Activated naive CD8-positive, alpha-beta T cell treated with anti-CD3 and anti-CD28 coated beads, Interleukin-2, amount 50 U/mL, for 24 hours (primary cell): Measurements from ENCODE around the gene TMEM25.
A peak's percentile ranks its signal among the peaks of the same experiment; 100 is the strongest.
"Not testable (repeated sequence)": the region's sequence is repeated elsewhere in the genome, so short reads cannot be mapped to it uniquely, and the experiment has no call there.

Source experiments
- ATAC-seq: fragments of 150-1000 bp; cut with Tn5 transposase; one replicate; pipeline ENCODE4 v1.10.0; 2021
- DNase-seq: peaks from one replicate; pipeline ENCODE4 v3.0.0; 2021
- H3K27ac Mint-ChIP-seq: one replicate; pipeline ENCODE4 v1.8.0; 2021; ENCODE audit warnings: mild to moderate bottlenecking, mixed read lengths
- H3K27me3 Mint-ChIP-seq: one replicate; pipeline ENCODE4 v1.8.0; 2021; ENCODE audit warnings: mixed read lengths
- H3K36me3 Mint-ChIP-seq: one replicate; pipeline ENCODE4 v1.8.0; 2021; ENCODE audit warnings: low read depth, mixed read lengths
- H3K4me1 Mint-ChIP-seq: one replicate; pipeline ENCODE4 v1.8.0; 2021; ENCODE audit warnings: mixed read lengths
- H3K4me3 Mint-ChIP-seq: one replicate; pipeline ENCODE4 v1.8.0; 2021; ENCODE audit warnings: mild to moderate bottlenecking, moderate library complexity, mixed read lengths
- H3K9me3 Mint-ChIP-seq: one replicate; pipeline ENCODE4 v1.8.0; 2021; ENCODE audit warnings: mixed read lengths

TMEM25 gene

DNA sequence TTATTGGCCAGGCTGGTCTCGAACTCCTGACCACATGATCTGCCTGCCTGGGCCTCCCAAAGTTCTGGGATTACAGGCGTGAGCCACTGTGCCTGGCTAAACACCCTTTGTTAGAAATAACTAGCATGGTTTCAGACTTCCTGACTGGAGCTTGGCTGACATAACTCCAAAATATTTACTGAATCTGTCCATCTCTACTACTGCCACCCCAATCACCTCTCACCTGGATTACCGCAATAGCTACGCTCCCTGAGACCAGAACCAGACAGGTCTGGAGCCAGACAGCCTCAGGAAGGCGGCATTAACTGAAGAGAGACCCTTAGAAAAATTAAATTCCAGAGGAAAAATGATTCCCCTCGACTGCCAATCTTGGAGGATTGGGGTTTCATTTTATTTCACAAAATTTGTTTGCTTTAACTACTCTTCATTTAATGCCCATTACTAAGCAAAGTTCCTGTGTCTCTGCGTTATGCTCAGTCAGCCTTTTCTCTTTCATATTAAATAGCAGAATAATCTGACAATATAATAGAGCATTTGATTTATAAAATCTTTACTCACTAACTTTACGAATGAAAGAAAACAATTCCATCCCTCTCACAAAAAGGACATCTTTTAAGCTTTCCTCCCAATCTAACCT is 13.1 kb downstream of the TMEM25 start:
- Mint-ChIP-seq H3K4me3 (no peak overlapping the region), H3K36me3 (peaks cover 3% of the 10 kb centered on the region), H3K27ac (no peak overlapping the region), H3K4me1 (no peaks in the 10 kb centered on the region), H3K27me3 (no peaks in the 10 kb centered on the region), H3K9me3 (no peaks in the 10 kb centered on the region)
- ATAC-seq (no peak), DNase-seq (no peak)

DNA sequence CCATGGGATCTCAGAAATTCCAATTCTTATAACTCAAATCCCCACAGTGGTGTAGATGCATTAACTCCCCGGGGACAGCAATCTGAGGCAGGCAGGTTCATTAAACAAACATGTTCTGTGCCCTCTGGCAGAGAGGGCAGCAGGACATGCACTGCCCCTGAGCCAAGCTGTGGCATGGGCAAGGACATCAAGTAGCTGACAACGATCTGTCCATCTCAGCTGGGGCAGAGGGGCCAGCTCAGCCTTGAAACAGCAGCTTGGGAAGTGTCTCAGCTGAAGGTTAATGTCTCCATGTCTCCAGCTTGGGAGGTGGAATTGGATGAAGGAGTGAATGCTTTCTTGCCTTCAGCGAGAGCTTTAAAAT is 13.6 kb downstream of the TMEM25 start:
- DNase-seq (no peak), ATAC-seq (no peak)
- Mint-ChIP-seq H3K27me3 (no peaks in the 10 kb centered on the region), H3K4me1 (no peaks in the 10 kb centered on the region), H3K27ac (no peak overlapping the region), H3K36me3 (peaks cover 3% of the 10 kb centered on the region), H3K4me3 (no peak overlapping the region), H3K9me3 (no peaks in the 10 kb centered on the region)

DNA sequence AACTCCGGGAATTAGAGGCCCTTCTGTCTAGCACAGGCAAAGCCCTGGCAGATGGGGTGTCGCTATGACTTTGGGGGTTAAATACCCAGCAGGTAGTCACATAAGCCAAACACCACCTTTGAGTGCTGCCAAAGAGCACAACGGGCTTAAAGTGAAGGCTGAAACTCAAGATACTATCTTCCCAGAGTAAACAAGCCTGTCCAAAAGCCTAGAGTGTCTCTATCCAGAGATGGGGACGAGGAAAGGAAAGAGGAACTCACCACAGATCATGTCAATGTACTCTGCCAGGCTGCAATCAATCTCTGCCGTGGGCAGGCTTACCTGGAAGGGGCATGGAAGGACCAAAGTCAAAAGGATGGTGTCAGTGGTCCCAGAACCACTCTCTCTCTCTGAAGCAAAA is 14.5 kb downstream of the TMEM25 start:
- no peaks in the 10 kb centered on the region for H3K27me3 Mint-ChIP-seq
- no peak overlapping the region for H3K4me3 Mint-ChIP-seq
- no peak overlapping the region for H3K27ac Mint-ChIP-seq
- no peaks in the 10 kb centered on the region for H3K4me1 Mint-ChIP-seq
- H3K36me3 Mint-ChIP-seq: peaks cover 3% of the 10 kb centered on the region
- no peaks in the 10 kb centered on the region for H3K9me3 Mint-ChIP-seq
- no peak for DNase-seq
- no peak for ATAC-seq

DNA sequence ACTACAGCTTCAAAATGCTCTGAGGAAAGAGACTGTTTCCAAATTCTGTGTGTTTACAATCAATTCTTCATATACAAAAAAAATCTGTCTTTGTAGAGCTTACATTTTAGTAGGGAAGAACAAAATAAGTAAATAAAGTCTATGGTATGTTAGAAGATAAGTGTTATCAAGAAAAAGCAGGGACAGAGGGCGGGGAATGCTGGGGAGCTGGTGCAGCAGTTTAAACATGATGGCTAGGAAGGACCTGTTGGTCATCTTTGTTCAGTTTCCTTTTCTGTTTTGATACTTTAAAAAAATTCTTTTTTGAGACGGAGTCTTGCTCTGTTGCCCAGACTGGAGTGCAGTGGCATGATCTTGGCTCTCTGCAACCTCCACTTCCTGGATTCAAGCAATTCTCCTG is 16.1 kb downstream of the TMEM25 start:
- no peak for ATAC-seq
- H3K27ac Mint-ChIP-seq: no peak overlapping the region
- H3K4me3 Mint-ChIP-seq: no peak overlapping the region
- no peak for DNase-seq
- H3K27me3 Mint-ChIP-seq: no peaks in the 10 kb centered on the region
- no peaks in the 10 kb centered on the region for H3K9me3 Mint-ChIP-seq
- peaks cover 5% of the 10 kb centered on the region for H3K36me3 Mint-ChIP-seq
- no peaks in the 10 kb centered on the region for H3K4me1 Mint-ChIP-seq

DNA sequence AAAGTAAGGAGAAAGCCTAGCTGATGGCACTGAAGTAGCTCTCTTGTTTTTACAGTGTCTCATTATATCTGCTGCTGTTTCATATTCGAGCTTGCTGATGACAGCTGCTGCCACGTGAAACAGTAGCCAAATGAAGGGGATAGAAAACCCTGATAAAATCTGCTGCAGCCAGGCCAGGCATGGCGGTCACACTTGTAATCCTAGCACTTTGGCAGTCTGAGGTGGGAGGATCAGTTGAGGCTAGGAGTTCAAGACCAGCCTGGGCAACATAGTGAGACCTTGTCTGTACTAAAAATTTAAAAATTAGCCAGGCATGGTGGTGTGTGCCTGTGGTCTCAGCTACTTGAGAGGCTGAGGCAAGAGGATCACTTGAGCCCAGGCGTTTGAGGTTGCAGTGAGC is 21.3 kb downstream of the TMEM25 start:
- no peaks in the 10 kb centered on the region for H3K27me3 Mint-ChIP-seq
- no peak overlapping the region for H3K27ac Mint-ChIP-seq
- ATAC-seq: no peak
- H3K4me3 Mint-ChIP-seq: no peak overlapping the region
- no peaks in the 10 kb centered on the region for H3K4me1 Mint-ChIP-seq
- H3K9me3 Mint-ChIP-seq: no peaks in the 10 kb centered on the region
- H3K36me3 Mint-ChIP-seq: peaks cover 15% of the 10 kb centered on the region
- DNase-seq: no peak

DNA sequence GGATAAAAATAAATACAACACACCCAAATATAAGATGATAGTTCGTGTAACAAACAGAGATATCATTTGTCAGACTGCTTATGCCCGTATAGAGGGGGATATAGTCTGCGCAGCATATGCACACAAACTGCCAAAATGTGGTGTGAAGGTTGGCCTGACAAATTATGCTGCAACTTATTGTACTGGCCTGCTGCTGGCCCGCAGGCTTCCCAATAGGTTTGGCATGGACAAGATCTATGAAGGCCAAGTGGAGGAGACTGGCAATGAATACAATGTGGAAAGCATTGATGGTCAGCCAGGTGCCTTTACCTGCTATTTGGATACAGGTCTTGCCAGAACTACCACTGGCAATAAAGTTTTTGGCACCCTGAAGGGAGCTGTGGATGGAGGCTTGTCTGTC is 29.8 kb downstream of the TMEM25 start:
- no peak for ATAC-seq
- H3K9me3 Mint-ChIP-seq: no peaks in the 10 kb centered on the region

DNA sequence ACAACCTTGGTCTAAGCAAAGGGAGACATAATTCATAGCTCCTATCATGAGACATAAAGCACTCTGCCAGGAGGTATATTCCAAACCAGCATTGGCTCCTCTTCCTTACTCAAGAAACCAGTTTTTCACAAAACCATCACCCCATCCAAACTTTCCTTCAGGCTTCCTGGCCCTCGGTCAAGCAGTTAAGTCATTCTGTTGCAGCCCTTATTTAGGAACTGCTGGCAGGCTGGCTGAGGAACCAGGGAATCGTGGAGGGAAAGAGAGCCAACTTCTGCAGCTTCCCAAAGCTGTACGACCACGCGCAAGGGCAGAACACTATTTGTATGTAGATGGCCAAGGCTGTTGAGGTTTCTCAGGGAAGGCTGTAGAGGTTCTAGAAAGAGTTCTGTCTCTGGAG is 34.1 kb downstream of the TMEM25 start:
- Mint-ChIP-seq H3K27me3 (no peaks in the 10 kb centered on the region), H3K27ac (no peak overlapping the region), H3K9me3 (no peaks in the 10 kb centered on the region), H3K4me3 (peak overlapping the region; percentile 93), H3K4me1 (peaks cover 12% of the 10 kb centered on the region), H3K36me3 (peaks cover 2% of the 10 kb centered on the region)
- ATAC-seq (no peak), DNase-seq (no peak)

More for the DNA sequence above, 29.8 kb downstream of the TMEM25 start:
- H3K36me3 Mint-ChIP-seq: peaks cover 12% of the 10 kb centered on the region
- no peaks in the 10 kb centered on the region for H3K27me3 Mint-ChIP-seq
- peaks cover 12% of the 10 kb centered on the region for H3K4me1 Mint-ChIP-seq
- H3K27ac Mint-ChIP-seq: no peak overlapping the region
- no peak for DNase-seq
- no peak overlapping the region for H3K4me3 Mint-ChIP-seq

DNA sequence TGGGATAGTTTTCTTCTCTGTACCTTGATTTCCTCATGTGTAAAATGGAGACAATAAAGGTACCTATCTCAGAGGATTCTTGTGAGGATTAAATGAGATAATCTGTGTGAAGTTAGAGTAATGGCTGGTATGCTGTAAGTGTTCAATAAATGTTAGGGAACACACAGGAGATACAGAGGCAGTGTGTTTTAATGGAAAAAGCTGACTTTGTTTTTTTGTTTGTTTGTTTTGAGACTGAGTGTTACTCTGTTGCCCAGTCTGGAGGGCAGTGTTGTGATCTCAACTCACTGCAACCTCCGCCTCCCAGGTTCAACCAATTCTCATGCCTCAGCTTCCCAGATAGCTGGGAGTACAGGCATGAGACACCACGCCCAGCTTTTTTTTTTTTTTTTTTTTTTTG is 38.7 kb downstream of the TMEM25 start:
- Mint-ChIP-seq H3K36me3 (peaks cover 13% of the 10 kb centered on the region), H3K4me3 (no peak overlapping the region), H3K27ac (no peak overlapping the region), H3K9me3 (no peaks in the 10 kb centered on the region), H3K4me1 (peaks cover 37% of the 10 kb centered on the region), H3K27me3 (no peaks in the 10 kb centered on the region)
- ATAC-seq (no peak), DNase-seq (no peak)

DNA sequence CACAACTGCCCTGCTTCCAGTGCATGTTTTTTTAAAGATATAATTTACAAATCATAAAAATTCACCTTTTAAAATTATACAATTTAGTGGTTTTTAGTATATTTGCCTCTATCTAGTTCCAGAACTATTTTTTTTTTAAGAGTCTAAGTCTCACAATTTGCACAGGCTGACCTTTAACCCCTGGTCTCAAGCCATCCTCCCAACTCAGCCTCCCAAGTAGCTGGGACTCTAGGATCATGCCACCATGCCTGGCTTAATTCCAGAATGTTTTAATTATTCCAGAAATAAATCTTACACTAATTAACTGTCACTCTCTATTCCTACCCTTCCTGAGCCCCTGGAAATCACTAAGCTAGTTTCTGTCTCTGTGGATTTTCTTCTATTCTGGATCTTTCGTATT is 39.8 kb downstream of the TMEM25 start:
- DNase-seq: no peak

DNA sequence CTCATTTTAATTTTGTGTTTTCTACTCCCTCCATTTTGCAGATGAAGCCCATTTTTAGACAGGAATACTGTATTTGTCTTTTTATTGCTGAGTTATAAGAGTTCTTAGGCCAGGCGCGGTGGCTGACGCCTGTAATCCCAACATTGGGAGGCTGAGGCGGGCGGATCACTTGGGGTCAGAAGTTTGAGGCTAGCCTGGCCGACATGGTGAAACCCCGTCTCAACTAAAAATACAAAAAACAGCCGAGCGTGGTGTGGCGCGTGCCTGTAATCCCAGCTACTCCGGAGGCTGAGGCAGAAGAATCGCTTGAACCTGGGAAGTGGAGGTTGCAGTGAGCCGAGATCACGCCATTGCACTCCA is 40.7 kb downstream of the TMEM25 start:
- Mint-ChIP-seq H3K4me1 (peaks cover 46% of the 10 kb centered on the region), H3K36me3 (peaks cover 21% of the 10 kb centered on the region), H3K4me3 (peak overlapping the region; percentile 95), H3K27ac (peak overlapping the region; percentile 95)
- peak; percentile 28 for DNase-seq
- ATAC-seq, H3K27me3 Mint-ChIP-seq, H3K9me3 Mint-ChIP-seq: not testable (repeated sequence)

More for the DNA sequence above, 39.8 kb downstream of the TMEM25 start:
- ATAC-seq: no peak
- peaks cover 40% of the 10 kb centered on the region for H3K4me1 Mint-ChIP-seq
- H3K36me3 Mint-ChIP-seq: peaks cover 15% of the 10 kb centered on the region
- H3K9me3 Mint-ChIP-seq: no peaks in the 10 kb centered on the region
- no peaks in the 10 kb centered on the region for H3K27me3 Mint-ChIP-seq
- peak overlapping the region; percentile 95 for H3K4me3 Mint-ChIP-seq
- peak overlapping the region; percentile 95 for H3K27ac Mint-ChIP-seq

DNA sequence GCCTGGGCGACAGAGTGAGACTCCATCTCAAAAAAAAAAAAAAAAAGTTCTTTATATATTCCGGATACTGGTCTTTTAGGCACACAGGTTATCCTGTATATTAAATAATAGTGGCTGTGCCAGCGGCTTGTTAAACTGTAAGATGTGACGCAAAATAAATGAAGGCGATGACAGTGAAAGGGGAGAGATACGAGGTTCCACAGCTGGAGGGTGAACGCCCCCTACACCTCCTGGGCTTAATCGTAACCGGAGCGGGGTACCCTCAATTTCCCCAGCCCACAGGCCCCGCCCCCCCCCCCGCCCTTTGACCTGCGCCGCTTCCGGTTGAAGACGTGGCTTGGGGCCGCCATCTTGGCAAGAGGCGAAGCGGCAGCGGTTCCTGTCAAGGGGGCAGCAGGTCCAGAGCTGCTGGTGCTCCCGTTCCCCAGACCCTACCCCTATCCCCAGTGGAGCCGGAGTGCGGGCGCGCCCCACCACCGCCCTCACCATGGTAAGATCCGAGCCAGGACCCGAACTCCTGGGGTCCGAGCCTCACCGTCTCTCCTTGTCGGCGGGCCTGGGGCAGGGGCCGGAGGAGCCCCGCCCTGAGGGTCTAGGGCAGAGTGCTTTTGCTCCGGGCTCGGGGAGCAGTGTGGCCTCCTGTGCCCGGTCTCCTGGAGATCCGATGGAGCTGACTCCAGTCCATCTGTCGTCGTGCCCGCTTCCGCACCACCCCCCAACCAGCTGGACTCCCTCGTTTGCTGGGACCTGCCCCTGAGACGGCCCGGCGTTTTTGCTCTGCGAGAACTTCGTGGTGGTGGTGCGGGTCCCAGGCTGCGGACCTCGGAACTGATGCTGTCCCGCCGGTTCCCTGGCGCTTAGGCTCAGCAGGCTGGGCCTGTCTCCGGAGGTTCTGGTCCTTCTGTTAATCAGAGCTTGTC is 41.3 kb downstream of the TMEM25 start, which contains the start of gene ARCN1:
Gene ARCN1, plus strand, starts transcription at position 349 of the 920 bp plus-strand sequence. Its CDS starts 139 bp downstream, at position 488.
- Mint-ChIP-seq H3K36me3 (peaks cover 25% of the 10 kb centered on the region), H3K27ac (peak within 1 kb of the TSS; percentile 95), H3K4me3 (peak within 1 kb of the TSS; percentile 95), H3K4me1 (peaks cover 52% of the 10 kb centered on the region), H3K9me3 (no peaks in the 10 kb centered on the region), H3K27me3 (no peaks in the 10 kb centered on the region)
- DNase-seq (peak; percentile 80), ATAC-seq (peak; percentile 76)

DNA sequence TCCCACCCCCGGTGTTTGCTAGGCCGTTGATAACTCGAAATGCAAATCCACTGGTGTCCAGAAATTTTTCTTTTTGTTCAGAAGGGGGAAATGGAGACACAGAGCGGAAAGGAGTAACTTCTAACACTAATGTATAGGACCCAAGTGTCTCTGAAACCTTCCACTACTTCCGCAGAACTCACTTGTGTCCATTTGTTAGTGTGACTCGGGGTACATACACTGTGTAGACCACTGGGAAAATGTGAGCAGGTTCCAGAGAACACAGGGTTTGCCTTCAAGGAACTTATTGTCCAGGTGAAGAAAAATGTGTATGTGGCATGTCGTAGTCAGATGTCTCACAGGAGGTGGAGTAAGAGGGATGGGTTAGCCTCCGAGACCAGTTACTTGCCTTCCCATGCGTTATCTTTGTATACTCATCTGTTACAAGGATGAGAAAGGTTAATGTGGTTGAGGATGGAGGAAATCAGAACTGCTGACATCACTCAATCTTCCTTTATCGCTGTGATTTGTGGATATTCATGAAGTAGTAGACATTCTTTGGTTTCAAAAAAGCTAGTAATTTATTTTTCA is 42.1 kb downstream of the TMEM25 start:
- no peaks in the 10 kb centered on the region for H3K27me3 Mint-ChIP-seq
- peak overlapping the region; percentile 95 for H3K27ac Mint-ChIP-seq
- peak overlapping the region; percentile 95 for H3K4me3 Mint-ChIP-seq
- no peaks in the 10 kb centered on the region for H3K9me3 Mint-ChIP-seq
- H3K36me3 Mint-ChIP-seq: peaks cover 29% of the 10 kb centered on the region
- ATAC-seq (peak; percentile 86), DNase-seq (peak; percentile 8)
- peaks cover 56% of the 10 kb centered on the region for H3K4me1 Mint-ChIP-seq

DNA sequence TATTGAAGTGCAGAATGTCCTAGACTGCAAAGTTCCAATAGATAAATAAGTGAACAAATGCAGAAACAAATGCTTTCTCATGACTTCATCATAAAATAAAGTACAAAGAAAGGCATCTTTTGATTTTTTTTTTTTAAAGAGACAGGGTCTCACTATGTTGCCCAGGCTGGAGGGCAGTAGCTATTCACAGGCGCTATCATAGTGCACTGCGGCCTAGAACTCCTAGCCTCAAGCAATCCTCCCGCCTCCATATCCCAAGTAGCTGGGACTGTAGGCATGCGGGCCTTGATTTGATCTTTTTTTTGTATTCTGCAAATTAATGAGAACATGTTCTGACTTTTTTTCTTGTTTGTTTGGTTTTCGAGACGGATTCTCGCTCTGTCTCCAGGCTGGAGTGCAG is 43.6 kb downstream of the TMEM25 start:
- Mint-ChIP-seq H3K9me3 (no peaks in the 10 kb centered on the region), H3K4me3 (peak overlapping the region; percentile 51), H3K36me3 (peaks cover 33% of the 10 kb centered on the region), H3K27me3 (no peaks in the 10 kb centered on the region), H3K27ac (no peak overlapping the region), H3K4me1 (peaks cover 64% of the 10 kb centered on the region)
- ATAC-seq (no peak), DNase-seq (no peak)

DNA sequence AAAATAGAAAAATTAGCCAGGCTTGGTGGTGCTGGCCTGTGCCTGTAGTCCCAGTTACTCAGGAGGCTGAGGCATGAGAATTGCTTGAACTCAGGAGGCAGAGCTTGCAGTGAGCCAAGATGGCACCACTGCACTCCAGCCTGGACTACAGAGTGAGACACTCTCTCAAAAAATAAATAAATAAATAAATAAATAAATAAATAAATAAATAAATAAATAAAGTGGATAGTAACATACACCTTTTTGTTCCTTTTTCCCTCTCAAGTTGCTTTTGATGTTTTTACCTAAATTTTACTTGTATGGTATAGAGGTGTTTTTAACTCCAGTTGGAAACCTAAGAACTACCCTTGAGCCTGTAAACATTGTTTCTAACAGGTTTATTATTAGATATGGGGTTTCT is 47.0 kb downstream of the TMEM25 start:
- ATAC-seq, H3K27ac Mint-ChIP-seq, H3K9me3 Mint-ChIP-seq, H3K27me3 Mint-ChIP-seq, DNase-seq, H3K4me3 Mint-ChIP-seq: not testable (repeated sequence)
- H3K4me1 Mint-ChIP-seq: peaks cover 50% of the 10 kb centered on the region
- peaks cover 32% of the 10 kb centered on the region for H3K36me3 Mint-ChIP-seq

DNA sequence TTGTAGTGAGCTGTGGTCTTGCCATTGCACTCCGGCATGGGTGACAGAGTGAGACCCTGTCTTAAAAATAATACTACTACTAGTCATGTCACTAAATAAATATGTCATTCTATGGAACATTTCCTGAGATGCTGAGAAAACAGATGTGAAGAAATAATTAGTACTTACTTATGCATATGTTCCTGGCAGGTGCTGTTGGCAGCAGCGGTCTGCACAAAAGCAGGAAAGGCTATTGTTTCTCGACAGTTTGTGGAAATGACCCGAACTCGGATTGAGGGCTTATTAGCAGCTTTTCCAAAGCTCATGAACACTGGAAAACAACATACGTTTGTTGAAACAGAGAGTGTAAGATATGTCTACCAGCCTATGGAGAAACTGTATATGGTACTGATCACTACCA is 50.1 kb downstream of the TMEM25 start:
- Mint-ChIP-seq H3K9me3 (no peaks in the 10 kb centered on the region), H3K27me3 (no peaks in the 10 kb centered on the region), H3K27ac (no peak overlapping the region), H3K4me1 (peaks cover 22% of the 10 kb centered on the region), H3K4me3 (no peak overlapping the region), H3K36me3 (peaks cover 35% of the 10 kb centered on the region)
- DNase-seq (no peak), ATAC-seq (no peak)
